Hematopoietic multipotent progenitor cell treated with erythropoietin and hydrocortisone succinate and interleukin-3 and kit ligand, for 17 days (in vitro differentiated cells): Measurements from ENCODE around the gene PPP2R2D.
"Not testable (repeated sequence)": the region's sequence is repeated elsewhere in the genome, so short reads cannot be mapped to it uniquely, and the experiment has no call there.

Source experiments
- DNase-seq: peaks from one replicate; pipeline ENCODE4 v3.0.0-alpha.2; 2015; ENCODE audit warnings: low spot score

Gene PPP2R2D

DNA sequence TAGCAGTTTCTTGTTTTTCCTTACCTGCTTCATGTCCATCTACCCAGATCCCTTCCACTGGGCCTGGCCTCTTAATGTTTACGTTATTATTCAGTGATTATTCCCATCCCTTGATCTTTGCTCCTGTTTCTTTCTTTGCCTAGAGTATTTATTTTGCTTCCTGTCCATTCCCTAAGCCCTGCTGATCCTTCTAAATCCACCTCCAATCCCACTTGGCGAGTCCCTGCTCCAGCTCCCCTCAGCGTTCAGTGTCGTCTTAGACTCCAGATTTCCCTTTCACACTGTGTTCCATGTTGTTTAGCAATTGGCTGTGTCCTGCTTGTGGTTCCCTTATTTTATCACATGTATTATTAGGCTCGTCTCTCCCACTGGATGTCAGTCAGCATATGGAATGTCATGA lies 7.3 kb downstream of the PPP2R2D start:
- DNase-seq = no peak

- no peak for DNase-seq
Observed at GRCh38 chr10:131909014-131909808, 8.4 kb downstream of the PPP2R2D start.

DNA sequence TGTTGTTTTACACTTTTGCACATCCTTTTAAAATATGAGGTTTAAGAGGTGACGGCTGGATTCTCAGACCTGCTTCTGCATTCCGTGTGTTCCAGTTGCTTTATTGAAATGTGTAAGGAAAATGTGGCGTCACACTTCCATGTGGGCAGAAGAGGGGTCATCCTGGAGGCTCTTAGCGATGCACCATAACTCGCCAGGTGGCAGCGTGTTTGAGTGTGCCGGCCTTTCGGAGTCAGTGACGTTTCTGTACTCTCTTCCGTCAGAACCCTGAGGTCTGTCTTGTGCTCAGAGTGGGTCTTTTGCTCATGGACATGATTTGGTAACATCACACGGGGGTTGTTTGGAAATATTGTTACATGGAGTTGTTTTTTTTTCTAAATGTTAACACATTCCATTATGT lies 9.1 kb downstream of the PPP2R2D start:
- DNase-seq = no peak

- no peak for DNase-seq
Observed at GRCh38 chr10:131910663-131911314, 10.0 kb downstream of the PPP2R2D start.

- DNase-seq = no peak
Observed at GRCh38 chr10:131911451-131911850, 10.6 kb downstream of the PPP2R2D start.

DNA sequence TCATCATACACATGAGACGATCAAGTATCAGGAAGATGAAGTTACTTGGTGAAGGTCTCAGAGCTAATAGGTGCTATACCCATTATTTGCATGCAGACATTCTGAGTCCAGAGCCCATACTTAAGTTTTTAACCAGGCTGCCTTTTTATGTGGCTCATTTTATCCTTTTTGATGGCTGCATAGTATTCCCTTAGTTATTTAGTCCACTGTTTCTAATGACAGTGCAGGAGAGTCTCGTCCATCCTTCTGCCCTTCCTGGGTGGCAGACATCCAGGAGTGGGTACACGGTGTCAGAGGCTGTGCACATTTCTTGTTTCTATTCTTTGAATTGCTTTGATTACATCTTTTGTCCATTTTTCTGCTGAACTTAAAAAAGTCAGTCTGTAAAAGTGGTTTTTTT lies 11.8 kb downstream of the PPP2R2D start:
- DNase-seq = no peak

- no peak for DNase-seq
Observed at GRCh38 chr10:131915484-131915883, 14.7 kb downstream of the PPP2R2D start.

DNA sequence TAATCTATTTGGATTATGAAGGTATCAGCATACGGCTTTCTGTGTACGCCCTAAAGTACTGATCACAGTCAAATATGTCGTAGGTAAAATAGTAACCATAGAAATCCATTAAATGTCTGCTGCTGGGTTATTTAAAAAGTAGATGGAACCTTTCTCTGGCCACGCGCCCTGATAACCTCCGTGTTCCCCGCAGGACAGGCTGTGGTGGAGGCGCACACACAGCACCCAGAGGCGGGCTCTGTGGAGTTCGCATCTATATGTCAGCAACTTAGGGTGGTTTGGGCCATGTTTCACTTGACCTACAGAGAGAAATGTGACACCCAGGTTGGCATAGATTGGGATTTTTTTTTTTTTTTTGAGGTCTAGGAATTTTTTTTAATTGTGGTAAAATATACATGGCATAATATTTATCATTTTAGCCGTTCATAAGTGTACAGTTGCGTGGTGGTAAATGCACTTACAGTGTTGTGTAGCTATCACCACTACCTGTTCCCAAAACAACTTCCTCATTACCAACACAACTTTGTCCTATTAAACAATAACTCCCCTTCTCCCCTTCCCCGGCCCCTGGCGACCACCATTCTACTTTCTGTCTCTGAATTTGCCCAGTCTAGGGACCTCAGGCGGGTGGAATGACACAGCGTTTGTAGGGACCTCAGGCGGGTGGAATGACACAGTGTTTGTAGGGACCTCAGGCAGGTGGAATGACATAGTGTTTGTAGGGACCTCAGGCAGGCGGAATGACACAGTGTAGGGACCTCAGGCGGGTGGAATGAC lies 15.4 kb downstream of the PPP2R2D start:
- peak; percentile 32 for DNase-seq

GRCh38 chr10:131916767-131917160 lies 16.0 kb downstream of the PPP2R2D start:
- DNase-seq = not testable (repeated sequence)

- DNase-seq = not testable (repeated sequence)
Observed at GRCh38 chr10:131917496-131917895, 16.7 kb downstream of the PPP2R2D start.

DNA sequence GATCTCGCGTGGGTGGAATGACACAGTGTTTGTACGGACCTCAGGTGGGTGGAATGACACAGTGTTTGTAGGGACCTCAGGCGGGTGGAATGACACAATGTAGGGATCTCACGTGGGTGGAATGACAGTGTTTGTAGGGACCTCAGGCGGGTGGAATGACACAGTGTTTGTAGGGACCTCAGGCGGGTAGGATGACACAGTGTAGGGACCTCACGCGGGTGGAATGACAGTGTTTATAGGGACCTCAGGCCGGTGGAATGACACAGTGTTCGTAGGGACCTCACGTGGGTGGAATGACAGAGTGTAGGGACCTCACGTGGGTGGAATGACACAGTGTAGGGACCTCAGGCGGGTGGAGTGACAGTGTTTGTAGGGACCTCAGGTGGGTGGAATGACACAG lies 18.7 kb downstream of the PPP2R2D start:
- not testable (repeated sequence) for DNase-seq

DNA sequence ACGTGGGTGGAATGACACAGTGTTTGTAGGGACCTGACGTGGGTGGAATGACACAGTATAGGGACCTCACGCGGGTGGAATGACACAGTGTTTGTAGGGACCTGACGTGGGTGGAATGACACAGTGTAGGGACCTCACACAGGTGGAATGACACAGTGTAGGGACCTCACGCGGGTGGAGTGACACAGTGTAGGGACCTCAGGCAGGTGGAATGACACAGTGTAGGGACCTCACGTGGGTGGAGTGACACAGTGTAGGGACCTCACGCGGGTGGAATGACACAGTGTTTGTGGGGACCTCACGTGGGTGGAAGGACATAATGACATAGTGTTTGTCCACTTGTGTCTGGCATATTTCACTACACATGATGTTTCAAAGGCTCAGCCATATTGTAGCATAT lies 19.3 kb downstream of the PPP2R2D start:
- no peak for DNase-seq

GRCh38 chr10:131920693-131921092 lies 19.9 kb downstream of the PPP2R2D start:
- no peak for DNase-seq

GRCh38 chr10:131921184-131921583 lies 20.4 kb downstream of the PPP2R2D start:
- no peak for DNase-seq

- DNase-seq = no peak
Observed at GRCh38 chr10:131923038-131923756, 22.4 kb downstream of the PPP2R2D start.

DNA sequence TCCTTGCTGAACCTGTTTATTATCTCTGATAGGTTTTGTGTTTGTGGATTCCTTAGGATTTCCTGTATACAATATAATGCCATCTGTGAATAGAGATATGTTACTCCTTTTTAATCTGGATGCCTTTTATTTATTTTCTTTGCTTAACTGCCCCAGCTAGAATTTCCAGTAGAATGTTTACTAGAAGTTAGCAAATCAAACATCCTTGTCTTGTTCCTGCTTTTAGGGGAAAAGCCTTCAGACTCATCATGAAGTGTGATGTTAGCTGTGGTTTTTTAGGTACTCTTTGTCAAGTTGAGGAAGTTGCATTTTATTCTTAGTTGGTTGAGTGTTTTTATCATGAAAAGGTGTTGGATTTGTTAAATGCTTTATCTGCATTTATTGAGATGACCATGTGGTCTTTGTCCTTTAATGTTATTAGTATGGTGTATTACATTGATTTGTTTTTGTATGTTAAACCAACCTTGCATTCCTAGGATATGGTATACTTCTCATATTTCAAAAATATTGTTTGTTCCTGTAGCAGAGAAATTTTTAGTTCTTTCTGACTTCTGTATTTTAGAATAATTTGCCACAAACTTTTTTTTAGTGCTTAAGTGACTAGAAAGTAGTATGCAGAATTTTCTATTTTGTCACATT lies 24.3 kb downstream of the PPP2R2D start:
- no peak for DNase-seq

- DNase-seq = no peak
Observed at GRCh38 chr10:131925716-131926115, 24.9 kb downstream of the PPP2R2D start.

GRCh38 chr10:131926253-131926652 lies 25.4 kb downstream of the PPP2R2D start:
- DNase-seq = no peak

DNA sequence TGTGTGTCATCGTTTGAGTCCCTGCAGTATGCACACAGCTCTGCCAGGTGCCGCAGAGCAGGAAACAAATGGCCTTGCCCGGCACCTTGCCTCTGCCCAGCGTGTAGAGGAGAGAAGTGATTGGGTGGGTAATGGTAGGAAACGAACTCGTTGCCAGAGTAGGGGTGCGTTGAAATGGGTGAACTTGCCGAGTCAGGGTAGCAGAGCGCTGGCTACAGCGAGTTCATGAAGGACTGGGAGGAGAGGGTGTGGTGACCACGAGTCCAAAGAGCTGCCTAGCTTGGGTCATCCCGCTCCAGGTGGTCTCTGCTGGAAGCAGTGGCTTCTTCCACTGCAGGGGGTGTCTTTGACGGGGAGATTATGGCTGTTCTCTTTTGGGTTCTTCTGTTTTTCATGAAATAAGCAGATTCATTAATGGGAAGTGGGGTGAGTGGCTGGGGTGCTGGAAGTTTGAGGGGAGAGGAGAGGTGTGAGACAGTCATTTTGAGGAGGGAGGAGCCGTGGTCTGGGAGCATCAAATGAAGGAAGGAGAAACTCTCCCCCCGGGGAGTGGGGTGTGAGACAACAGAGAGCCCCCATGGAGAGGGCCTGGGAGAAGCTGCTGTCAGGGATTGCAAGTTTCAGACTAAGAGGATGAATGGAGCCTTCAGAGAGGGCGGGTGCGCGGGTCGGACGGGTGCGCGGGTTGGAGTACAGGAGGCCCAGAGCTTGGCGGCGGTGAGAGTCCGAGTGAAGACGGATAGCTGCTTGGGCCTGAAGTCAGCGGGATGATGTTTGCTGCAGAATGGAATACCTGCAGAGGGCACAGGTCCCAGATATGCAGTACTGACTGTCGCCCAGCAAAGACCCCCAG lies 26.2 kb downstream of the PPP2R2D start:
- no peak for DNase-seq

DNA sequence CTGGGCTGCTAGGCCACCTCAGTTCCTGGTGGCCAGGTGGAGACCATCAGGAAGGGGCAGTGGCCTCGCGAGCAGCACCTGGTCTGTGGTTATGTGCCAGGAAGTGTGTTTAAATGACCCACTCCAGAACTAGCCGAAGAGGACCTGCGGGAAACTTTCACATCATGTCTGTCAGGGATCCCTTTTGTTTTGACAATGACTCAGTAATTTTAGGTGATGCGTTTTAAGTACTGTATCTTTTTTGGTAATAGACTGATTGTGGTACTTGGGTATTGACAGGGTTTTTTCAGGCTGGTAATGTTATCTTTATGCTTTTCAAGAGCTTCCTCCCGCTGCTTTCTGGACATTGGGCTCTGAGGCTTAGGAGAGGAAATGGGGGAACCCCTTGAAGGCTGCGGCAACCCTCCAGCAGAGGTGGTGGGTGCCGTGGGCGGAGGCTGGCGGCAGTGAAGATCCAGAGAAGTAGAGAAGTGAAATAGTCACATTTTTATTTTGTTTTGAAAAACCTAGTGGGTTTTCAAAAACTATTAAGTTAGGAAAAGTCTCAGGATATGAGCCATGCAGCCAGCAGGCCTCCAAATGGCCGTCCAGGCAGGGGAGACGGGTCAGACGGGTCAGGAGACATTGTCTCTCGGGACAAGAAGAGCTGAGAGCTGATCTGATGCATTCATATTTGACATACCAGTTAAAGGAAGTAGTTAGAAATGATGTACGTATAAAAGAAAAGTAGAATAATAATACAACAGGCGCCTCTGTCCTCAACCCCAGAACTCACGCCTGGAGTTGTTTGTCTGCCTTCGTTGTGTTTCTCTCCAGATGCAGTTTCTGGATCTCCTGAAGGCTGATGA lies 27.7 kb downstream of the PPP2R2D start:
- DNase-seq = no peak
